ENCODE measurements around the gene CAMTA1.

DNA sequence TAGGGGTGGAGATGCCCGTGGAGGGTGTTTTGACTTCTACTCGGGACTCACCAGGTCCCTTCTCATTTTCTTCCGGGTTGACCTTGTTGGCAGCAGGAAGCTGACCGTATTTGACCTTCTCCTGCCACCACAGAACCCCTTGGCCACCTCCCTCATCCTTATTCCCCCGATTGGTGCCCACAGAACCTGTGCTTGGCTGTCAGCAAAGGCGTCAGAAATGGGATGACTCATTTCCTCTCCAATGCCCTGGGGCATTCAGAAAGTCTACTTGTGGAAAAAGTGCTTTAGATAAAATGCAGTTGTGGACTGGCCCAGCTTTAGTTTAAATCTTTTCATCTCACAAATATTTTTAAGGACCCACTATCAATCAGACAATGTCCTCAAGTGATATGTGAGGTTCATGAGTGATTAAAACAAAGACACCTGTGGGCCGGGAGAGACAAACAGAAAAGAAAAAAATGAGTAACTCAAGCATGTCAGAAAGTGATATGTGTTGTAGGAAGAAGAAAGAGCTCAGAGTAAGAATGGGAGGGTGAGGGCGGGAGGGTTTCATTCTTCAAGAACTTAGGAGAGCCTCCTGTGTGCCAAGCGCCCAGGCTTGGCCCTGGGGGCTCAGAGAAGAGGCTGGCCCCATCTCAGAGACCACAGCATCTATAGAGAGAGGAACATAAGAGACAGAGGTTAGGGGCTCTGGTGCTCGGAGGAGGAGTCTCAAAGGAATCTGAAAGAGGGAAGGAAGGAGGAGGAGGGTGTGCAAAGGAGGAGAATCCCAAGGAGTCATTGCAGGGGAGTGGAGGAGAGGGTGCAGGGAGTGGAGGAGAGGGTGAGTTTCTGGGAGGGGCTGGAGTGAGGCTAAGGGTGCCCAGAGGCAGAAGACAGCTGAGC lies 764.3 kb downstream of the CAMTA1 start:
- TF ChIP-seq, protein P1, sequence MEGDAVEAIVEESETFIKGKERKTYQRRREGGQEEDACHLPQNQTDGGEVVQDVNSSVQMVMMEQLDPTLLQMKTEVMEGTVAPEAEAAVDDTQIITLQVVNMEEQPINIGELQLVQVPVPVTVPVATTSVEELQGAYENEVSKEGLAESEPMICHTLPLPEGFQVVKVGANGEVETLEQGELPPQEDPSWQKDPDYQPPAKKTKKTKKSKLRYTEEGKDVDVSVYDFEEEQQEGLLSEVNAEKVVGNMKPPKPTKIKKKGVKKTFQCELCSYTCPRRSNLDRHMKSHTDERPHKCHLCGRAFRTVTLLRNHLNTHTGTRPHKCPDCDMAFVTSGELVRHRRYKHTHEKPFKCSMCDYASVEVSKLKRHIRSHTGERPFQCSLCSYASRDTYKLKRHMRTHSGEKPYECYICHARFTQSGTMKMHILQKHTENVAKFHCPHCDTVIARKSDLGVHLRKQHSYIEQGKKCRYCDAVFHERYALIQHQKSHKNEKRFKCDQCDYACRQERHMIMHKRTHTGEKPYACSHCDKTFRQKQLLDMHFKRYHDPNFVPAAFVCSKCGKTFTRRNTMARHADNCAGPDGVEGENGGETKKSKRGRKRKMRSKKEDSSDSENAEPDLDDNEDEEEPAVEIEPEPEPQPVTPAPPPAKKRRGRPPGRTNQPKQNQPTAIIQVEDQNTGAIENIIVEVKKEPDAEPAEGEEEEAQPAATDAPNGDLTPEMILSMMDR (IDR thresholded peaks at IDR 0.05; ENCODE audit: borderline replicate concordance, extremely low read depth, low read length, poor library complexity, severe bottlenecking): no peak
- TF ChIP-seq EZH2 (IDR thresholded peaks at IDR 0.05; ENCODE audit: borderline replicate concordance, low read depth, low read length, severe bottlenecking): no peak

Data from DND-41 (cell line).